Mesendoderm (in vitro differentiated cells): ENCODE data around the gene PRDM16.

Experiments
- DNase-seq: peaks from one replicate; pipeline ENCODE4 v3.0.0; 2013
- H2AK5ac ChIP-seq: 2 replicates; pipeline ENCODE4 v1.6.1; 2013; ENCODE audit warnings: low read length, inconsistent platforms
- H2BK120ac ChIP-seq: 2 replicates; pipeline ENCODE4 v1.6.1; 2013; ENCODE audit warnings: low read depth, mild to moderate bottlenecking, low read length, moderate library complexity, mixed read lengths
- H2BK15ac ChIP-seq: replicated peaks from 2 replicates; pipeline ENCODE4 v1.6.1; 2013; ENCODE audit warnings: low read depth, mild to moderate bottlenecking, moderate library complexity
- H2BK5ac ChIP-seq: 2 replicates; pipeline ENCODE4 v1.6.1; 2013; ENCODE audit warnings: low read length, inconsistent platforms
- H3K18ac ChIP-seq: 2 replicates; pipeline ENCODE4 v1.6.1; 2013; ENCODE audit warnings: mild to moderate bottlenecking, low read length, mixed read lengths
- H3K23ac ChIP-seq: one replicate; pipeline ENCODE4 v1.6.1; 2013; ENCODE audit warnings: low read length
- H3K27ac ChIP-seq: 2 replicates; pipeline ENCODE4 v1.5.1; 2013; ENCODE audit warnings: low read depth, mild to moderate bottlenecking, inconsistent platforms, low read length, moderate library complexity
- H3K27me3 ChIP-seq: 2 replicates; pipeline ENCODE4 v1.6.1; 2013; ENCODE audit warnings: low read length, control low read depth, mild to moderate bottlenecking, inconsistent platforms; ENCODE audit not compliant: insufficient read depth, poor library complexity
- H3K36me3 ChIP-seq: 2 replicates; pipeline ENCODE4 v1.6.1; 2013; ENCODE audit warnings: low read length, inconsistent platforms; ENCODE audit not compliant: control insufficient read depth, insufficient read depth
- H3K4ac ChIP-seq: one replicate; pipeline ENCODE4 v1.6.1; 2013; ENCODE audit warnings: low read depth, mild to moderate bottlenecking, low read length, moderate library complexity
- H3K4me1 ChIP-seq: 2 replicates; pipeline ENCODE4 v1.6.1; 2013; ENCODE audit warnings: low read depth, low read length, inconsistent platforms; ENCODE audit not compliant: control insufficient read depth
- H3K4me2 ChIP-seq: 2 replicates; pipeline ENCODE4 v1.6.1; 2013; ENCODE audit warnings: low read length
- H3K4me3 ChIP-seq: 2 replicates; pipeline ENCODE4 v1.5.1; 2013; ENCODE audit warnings: mild to moderate bottlenecking, low read length
- H3K56ac ChIP-seq: one replicate; pipeline ENCODE4 v1.6.1; 2013; ENCODE audit warnings: low read length
- H3K79me1 ChIP-seq: 2 replicates; pipeline ENCODE4 v1.6.1; 2013; ENCODE audit warnings: low read length, inconsistent platforms
- H3K79me2 ChIP-seq: 2 replicates; pipeline ENCODE4 v1.6.1; 2013; ENCODE audit warnings: mild to moderate bottlenecking, low read length; ENCODE audit not compliant: control insufficient read depth, insufficient read depth
- H3K9ac ChIP-seq: 2 replicates; pipeline ENCODE4 v1.6.1; 2013; ENCODE audit warnings: low read length, inconsistent platforms
- H4K5ac ChIP-seq: one replicate; pipeline ENCODE4 v1.6.1; 2013; ENCODE audit warnings: low read length
- H4K8ac ChIP-seq: one replicate; pipeline ENCODE4 v1.6.1; 2013; ENCODE audit warnings: low read depth, mild to moderate bottlenecking, control low read depth, low read length, moderate library complexity
- WGBS: extraction: QIAGEN DNeasy Blood & Tissue Kit; methylation state at CpG from one replicate; pipeline ENCODE4 v1.1.7; 2013; ENCODE audit warnings: low lambda C conversion rate, missing lambda C conversion rate; ENCODE audit not compliant: insufficient coverage; ENCODE audit errors: extremely low coverage; 5-methylcytosine and 5-hydroxymethylcytosine counted together

Gene PRDM16

DNA sequence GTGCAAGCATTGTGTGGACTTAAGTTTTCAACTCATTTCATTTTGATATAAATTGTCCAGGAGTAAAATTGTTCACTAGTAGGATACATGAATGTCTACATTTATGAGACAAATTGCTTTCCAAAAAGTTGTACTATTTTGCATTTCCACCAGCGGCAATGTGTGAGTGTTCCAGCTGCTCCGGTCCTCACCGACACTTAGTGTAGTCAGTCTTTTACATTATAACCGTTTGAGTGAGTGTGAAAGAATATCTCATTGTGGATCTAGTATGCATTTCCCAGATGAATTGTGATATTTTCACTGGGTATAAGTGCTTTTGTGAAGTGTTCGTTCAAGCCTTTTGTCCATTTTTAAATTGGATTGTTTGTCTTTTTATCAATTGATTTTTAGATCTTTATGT is 274.0 kb downstream of the PRDM16 start:
- H3K4me3 ChIP-seq: no peak overlapping the region
- no peak overlapping the region for H2BK5ac ChIP-seq
- no CpG with 5 or more reads among the region's 5 CpGs for WGBS
- H3K4me1 ChIP-seq: no peaks in the 10 kb centered on the region
- no peak overlapping the region for H3K56ac ChIP-seq
- no peak overlapping the region for H2BK120ac ChIP-seq
- DNase-seq: no peak
- no peak overlapping the region for H2AK5ac ChIP-seq
- H3K79me1 ChIP-seq: no peaks in the 10 kb centered on the region
- H3K9ac ChIP-seq: no peak overlapping the region
- H3K27ac ChIP-seq: no peak overlapping the region
- no peak overlapping the region for H3K4me2 ChIP-seq
- no peaks in the 10 kb centered on the region for H3K36me3 ChIP-seq
- no peaks in the 10 kb centered on the region for H3K27me3 ChIP-seq
- H3K4ac ChIP-seq: no peak overlapping the region
- no peaks in the 10 kb centered on the region for H3K79me2 ChIP-seq
- no peak overlapping the region for H3K23ac ChIP-seq
- H2BK15ac ChIP-seq: no peak overlapping the region
- no peak overlapping the region for H4K8ac ChIP-seq
- no peak overlapping the region for H3K18ac ChIP-seq
- H4K5ac ChIP-seq: no peak overlapping the region

DNA sequence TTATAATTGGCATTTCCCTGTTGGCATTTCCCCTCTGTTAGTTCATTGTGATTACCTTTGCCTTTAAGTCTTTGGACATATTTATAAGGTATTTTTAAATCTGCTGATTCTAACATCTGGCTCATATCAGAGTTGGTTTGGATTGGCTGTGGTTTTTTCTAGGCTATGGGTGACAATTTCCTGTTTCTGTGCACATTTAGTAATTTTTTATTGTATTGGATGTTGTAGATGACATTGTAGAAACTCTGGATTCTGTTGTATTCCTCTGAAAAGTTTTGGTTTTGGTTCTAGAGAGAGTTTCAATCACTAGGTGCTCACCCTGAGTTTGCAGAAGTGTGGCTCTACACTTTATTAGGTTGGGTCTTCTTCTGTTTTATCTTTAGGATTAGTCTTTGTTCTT is 275.4 kb downstream of the PRDM16 start:
- H3K56ac ChIP-seq: no peak overlapping the region
- no peak overlapping the region for H3K4me3 ChIP-seq
- H2AK5ac ChIP-seq: no peak overlapping the region
- no peak overlapping the region for H2BK5ac ChIP-seq
- no peak overlapping the region for H3K4me2 ChIP-seq
- H3K23ac ChIP-seq: no peak overlapping the region
- H3K9ac ChIP-seq: no peak overlapping the region
- no peak overlapping the region for H3K18ac ChIP-seq
- H2BK120ac ChIP-seq: no peak overlapping the region
- H3K79me2 ChIP-seq: no peaks in the 10 kb centered on the region
- H3K4me1 ChIP-seq: no peaks in the 10 kb centered on the region
- no peaks in the 10 kb centered on the region for H3K27me3 ChIP-seq
- H3K4ac ChIP-seq: no peak overlapping the region
- H3K79me1 ChIP-seq: no peaks in the 10 kb centered on the region
- H2BK15ac ChIP-seq: no peak overlapping the region
- no peak for DNase-seq
- no peak overlapping the region for H3K27ac ChIP-seq
- H4K8ac ChIP-seq: no peak overlapping the region
- no peak overlapping the region for H4K5ac ChIP-seq
- H3K36me3 ChIP-seq: no peaks in the 10 kb centered on the region

DNA sequence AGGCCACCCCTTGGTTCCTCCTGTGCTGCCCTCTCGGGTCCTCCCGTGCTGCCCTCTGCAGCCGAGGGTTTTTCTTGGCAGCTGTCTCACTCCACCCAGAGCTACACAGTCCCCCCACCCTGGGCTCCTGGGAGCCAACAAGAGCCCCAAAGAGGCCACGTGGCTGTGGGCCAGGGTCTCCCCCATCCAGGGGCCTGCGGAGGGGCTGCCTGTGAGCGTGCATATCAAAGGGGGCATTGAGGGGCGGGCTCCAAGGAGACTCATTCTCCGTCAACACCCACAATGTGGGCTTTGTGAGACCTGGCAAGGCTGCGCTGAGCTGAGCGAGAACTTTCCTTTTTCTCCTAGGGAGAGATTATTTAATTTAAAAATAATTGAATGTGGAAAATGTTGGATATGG is 276.8 kb downstream of the PRDM16 start:
- no peak for DNase-seq
- H4K5ac ChIP-seq: no peak overlapping the region
- H3K4ac ChIP-seq: no peak overlapping the region
- no peak overlapping the region for H2BK15ac ChIP-seq
- no peak overlapping the region for H3K56ac ChIP-seq
- H3K4me2 ChIP-seq: no peak overlapping the region
- no peak overlapping the region for H3K27ac ChIP-seq
- H3K4me1 ChIP-seq: no peaks in the 10 kb centered on the region
- no peak overlapping the region for H2BK120ac ChIP-seq
- no CpG with 5 or more reads among the region's 10 CpGs for WGBS
- H3K9ac ChIP-seq: no peak overlapping the region
- no peaks in the 10 kb centered on the region for H3K79me2 ChIP-seq
- no peaks in the 10 kb centered on the region for H3K36me3 ChIP-seq
- H3K18ac ChIP-seq: no peak overlapping the region
- H4K8ac ChIP-seq: no peak overlapping the region
- no peak overlapping the region for H2AK5ac ChIP-seq
- H3K4me3 ChIP-seq: no peak overlapping the region
- H3K27me3 ChIP-seq: no peaks in the 10 kb centered on the region
- H3K79me1 ChIP-seq: no peaks in the 10 kb centered on the region
- H3K23ac ChIP-seq: no peak overlapping the region
- H2BK5ac ChIP-seq: no peak overlapping the region

GRCh38 chr1:3346478-3346877 is 277.5 kb downstream of the PRDM16 start:
- Histone ChIP-seq H2BK5ac (no peak overlapping the region), H3K4me2 (no peak overlapping the region), H3K79me2 (no peaks in the 10 kb centered on the region), H3K4ac (no peak overlapping the region), H3K27me3 (no peaks in the 10 kb centered on the region), H3K4me3 (no peak overlapping the region), H4K5ac (no peak overlapping the region), H3K79me1 (no peaks in the 10 kb centered on the region), H3K36me3 (no peaks in the 10 kb centered on the region), H3K23ac (no peak overlapping the region), H2BK15ac (no peak overlapping the region), H2BK120ac (no peak overlapping the region), H3K18ac (no peak overlapping the region), H3K4me1 (no peaks in the 10 kb centered on the region), H3K56ac (no peak overlapping the region), H2AK5ac (no peak overlapping the region), H4K8ac (no peak overlapping the region), H3K27ac (no peak overlapping the region), H3K9ac (no peak overlapping the region)
- no CpG with 5 or more reads among the region's 13 CpGs for WGBS
- DNase-seq: no peak

DNA sequence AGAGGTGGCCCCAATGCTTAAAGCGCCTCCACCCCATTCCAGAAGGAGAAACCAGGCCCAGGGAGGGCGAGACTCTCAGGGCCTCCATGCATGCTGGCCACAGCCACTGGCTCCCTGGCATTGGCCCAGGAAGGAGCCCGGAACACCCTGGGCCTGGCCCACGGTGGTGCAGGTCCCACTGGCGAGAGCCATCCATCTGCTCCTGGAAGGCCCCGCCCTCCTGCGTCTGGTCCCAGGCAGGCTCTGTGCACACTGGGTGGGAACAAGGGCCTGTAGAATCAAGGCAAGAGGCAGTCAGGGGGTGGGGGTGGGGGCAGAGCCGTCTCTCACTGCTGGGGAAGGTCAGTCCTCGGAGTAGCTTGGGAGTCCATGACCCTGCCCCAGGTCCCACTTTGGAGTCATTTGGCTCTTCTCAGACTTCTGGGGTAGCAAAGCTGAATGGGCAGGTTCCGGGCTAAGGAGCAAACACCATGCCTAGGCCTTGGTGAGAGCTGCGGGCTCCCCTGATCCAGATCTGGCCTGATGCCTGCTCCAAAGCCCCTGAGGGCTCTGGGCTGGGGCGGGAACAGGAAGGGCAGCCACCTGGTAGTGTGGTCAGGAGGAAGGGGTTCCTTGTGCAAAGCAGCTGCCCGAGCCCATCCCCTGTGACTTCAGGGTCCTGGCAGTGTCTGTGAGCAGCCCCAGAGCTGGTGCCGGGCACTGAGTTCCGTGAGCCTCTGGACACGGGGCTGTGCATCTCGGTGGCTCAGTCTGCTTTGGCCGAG is 278.4 kb downstream of the PRDM16 start:
- no peak for DNase-seq
- Histone ChIP-seq H3K9ac (no peak overlapping the region), H2BK120ac (no peak overlapping the region), H2BK15ac (no peak overlapping the region), H3K79me1 (no peaks in the 10 kb centered on the region), H3K4me3 (no peak overlapping the region), H3K4me1 (peaks cover 2% of the 10 kb centered on the region), H4K5ac (no peak overlapping the region), H3K4ac (no peak overlapping the region), H3K27ac (no peak overlapping the region), H3K27me3 (no peaks in the 10 kb centered on the region), H3K79me2 (no peaks in the 10 kb centered on the region), H3K36me3 (no peaks in the 10 kb centered on the region), H3K18ac (no peak overlapping the region), H2AK5ac (no peak overlapping the region), H3K23ac (no peak overlapping the region), H3K56ac (no peak overlapping the region), H4K8ac (no peak overlapping the region), H2BK5ac (no peak overlapping the region), H3K4me2 (no peak overlapping the region)
- WGBS: no CpG with 5 or more reads among the region's 18 CpGs

- no peaks in the 10 kb centered on the region for H3K27me3 ChIP-seq
- H3K23ac ChIP-seq: no peak overlapping the region
- H2BK5ac ChIP-seq: no peak overlapping the region
- no peak overlapping the region for H3K56ac ChIP-seq
- H3K4ac ChIP-seq: no peak overlapping the region
- no peak overlapping the region for H3K4me2 ChIP-seq
- no peak overlapping the region for H4K5ac ChIP-seq
- no peak overlapping the region for H3K18ac ChIP-seq
- no peak overlapping the region for H3K27ac ChIP-seq
- no peak overlapping the region for H3K4me3 ChIP-seq
- no peaks in the 10 kb centered on the region for H3K36me3 ChIP-seq
- no peak overlapping the region for H4K8ac ChIP-seq
- H3K79me1 ChIP-seq: no peaks in the 10 kb centered on the region
- no peaks in the 10 kb centered on the region for H3K79me2 ChIP-seq
- WGBS: no CpG with 5 or more reads among the region's 15 CpGs
- no peak overlapping the region for H3K9ac ChIP-seq
- H3K4me1 ChIP-seq: peaks cover 5% of the 10 kb centered on the region
- no peak overlapping the region for H2BK15ac ChIP-seq
- H2BK120ac ChIP-seq: no peak overlapping the region
- no peak overlapping the region for H2AK5ac ChIP-seq
- no peak for DNase-seq
Measured at GRCh38 chr1:3348196-3348865, 279.3 kb downstream of the PRDM16 start.
